Calu3 (cell line): Measurements from ENCODE around the gene BCL7B. TPM values are rescaled to one million over a fixed set of nuclear protein-coding genes. Genes with fewer than 3 reads are reported as not detected.
A peak's percentile ranks its signal among the peaks of the same experiment; 100 is the strongest.
"Not testable (repeated sequence)": the region's sequence is repeated elsewhere in the genome, so short reads cannot be mapped to it uniquely, and the experiment has no call there.

Experiments used
- BruUV-seq: library from RNA; stranded (reverse); fragments of 400-500 nt; replicated peaks from 2 replicates; lab custom pipeline; 2021; lab: Mats Ljungman, UMichigan
- CTCF ChIA-PET: fragments of 300-600 bp; sonication (Branson Sonifier 250); formaldehyde crosslinking; loops from one replicate; lab custom pipeline; 2022; ENCODE audit warnings: antibody characterized with exemption; lab: Charles Lee
- DNase-seq: peaks from one replicate; pipeline ENCODE4 v3.0.0; 2022
- H3K27ac Mint-ChIP-seq: one replicate; pipeline ENCODE4 v1.8.0; 2022; ENCODE audit warnings: mixed read lengths; ENCODE audit not compliant: unreplicated experiment
- H3K27me3 Mint-ChIP-seq: one replicate; pipeline ENCODE4 v1.8.0; 2022; ENCODE audit warnings: mixed read lengths; ENCODE audit not compliant: unreplicated experiment
- H3K36me3 Mint-ChIP-seq: one replicate; pipeline ENCODE4 v1.8.0; 2022; ENCODE audit warnings: mild to moderate bottlenecking, moderate library complexity, mixed read lengths; ENCODE audit not compliant: insufficient read depth, unreplicated experiment
- H3K4me1 Mint-ChIP-seq: one replicate; pipeline ENCODE4 v1.8.0; 2022; ENCODE audit warnings: mild to moderate bottlenecking, low read depth, mixed read lengths; ENCODE audit not compliant: unreplicated experiment
- H3K4me3 Mint-ChIP-seq: one replicate; pipeline ENCODE4 v1.8.0; 2022; ENCODE audit warnings: mild to moderate bottlenecking, low read depth, moderate library complexity, mixed read lengths; ENCODE audit not compliant: unreplicated experiment
- H3K9me3 Mint-ChIP-seq: one replicate; pipeline ENCODE4 v1.8.0; 2022; ENCODE audit warnings: low read depth, mixed read lengths; ENCODE audit not compliant: unreplicated experiment
- intact Hi-C: fragments of 100-400 bp; cut with micrococcal nuclease; formaldehyde crosslinking; loops from one replicate; pipeline ENCODE4 v1.10.0; 2022; ENCODE audit not compliant: unreplicated experiment
- total RNA-seq: library from RNA; stranded (reverse); gene quantifications from 2 replicates; pipeline ENCODE4 v1.2.3, GENCODE V29; 2022
- TF ChIP-seq, protein P1 (sequence below): fragments of 200-600 bp; IDR thresholded peaks from one replicate; pipeline ENCODE4 v1.8.0; 2022; ENCODE audit warnings: antibody characterized with exemption; ENCODE audit not compliant: unreplicated experiment

BCL7B gene
- total RNA-seq, 1 experiment from 2014 or later: 37.8 TPM

DNA sequence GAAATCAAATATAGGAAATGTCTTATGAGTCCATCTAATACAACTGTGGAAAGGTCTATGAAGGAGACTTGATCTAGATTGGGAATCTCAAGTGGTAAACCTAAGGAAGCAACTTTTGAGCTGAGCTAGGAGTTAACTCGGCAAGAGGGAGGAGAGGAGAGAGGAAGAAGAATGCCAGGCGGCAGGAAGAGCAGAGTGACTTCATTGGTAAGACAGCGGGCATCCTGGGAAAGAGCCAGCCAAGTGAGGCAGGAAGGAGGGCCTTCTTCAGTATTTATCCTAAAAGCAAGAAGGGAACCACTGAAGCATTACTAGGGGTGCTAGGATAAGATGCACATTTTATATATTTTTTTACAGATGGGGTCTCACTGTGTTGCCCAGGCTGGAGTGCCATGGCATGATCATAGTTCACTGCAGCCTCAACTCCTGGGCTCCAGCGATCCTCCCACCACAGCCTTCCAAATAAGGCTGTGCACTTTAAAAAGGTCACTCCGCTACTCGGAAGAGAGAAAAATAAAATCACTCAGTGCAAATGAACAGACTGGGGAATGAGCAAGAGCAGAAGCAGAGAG lies 2.0 kb downstream of the BCL7B start:
- Mint-ChIP-seq H3K27me3 (no peaks in the 10 kb centered on the region), H3K27ac (peak overlapping the region; percentile 97), H3K4me1 (peaks cover 19% of the 10 kb centered on the region), H3K36me3 (peaks cover 48% of the 10 kb centered on the region), H3K4me3 (peak overlapping the region; percentile 74), H3K9me3 (no peaks in the 10 kb centered on the region)
- BruUV-seq: no TSS peak
- TF ChIP-seq, protein P1, sequence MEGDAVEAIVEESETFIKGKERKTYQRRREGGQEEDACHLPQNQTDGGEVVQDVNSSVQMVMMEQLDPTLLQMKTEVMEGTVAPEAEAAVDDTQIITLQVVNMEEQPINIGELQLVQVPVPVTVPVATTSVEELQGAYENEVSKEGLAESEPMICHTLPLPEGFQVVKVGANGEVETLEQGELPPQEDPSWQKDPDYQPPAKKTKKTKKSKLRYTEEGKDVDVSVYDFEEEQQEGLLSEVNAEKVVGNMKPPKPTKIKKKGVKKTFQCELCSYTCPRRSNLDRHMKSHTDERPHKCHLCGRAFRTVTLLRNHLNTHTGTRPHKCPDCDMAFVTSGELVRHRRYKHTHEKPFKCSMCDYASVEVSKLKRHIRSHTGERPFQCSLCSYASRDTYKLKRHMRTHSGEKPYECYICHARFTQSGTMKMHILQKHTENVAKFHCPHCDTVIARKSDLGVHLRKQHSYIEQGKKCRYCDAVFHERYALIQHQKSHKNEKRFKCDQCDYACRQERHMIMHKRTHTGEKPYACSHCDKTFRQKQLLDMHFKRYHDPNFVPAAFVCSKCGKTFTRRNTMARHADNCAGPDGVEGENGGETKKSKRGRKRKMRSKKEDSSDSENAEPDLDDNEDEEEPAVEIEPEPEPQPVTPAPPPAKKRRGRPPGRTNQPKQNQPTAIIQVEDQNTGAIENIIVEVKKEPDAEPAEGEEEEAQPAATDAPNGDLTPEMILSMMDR: no peak
- DNase-seq: no peak
- CTCF ChIA-PET: interaction anchor here (0.6 kb wide), 1 partner anchor 287 kb away, joined by 3 read pairs; the partner anchor contains the start of gene METTL27
- intact Hi-C loops: no loop called here

DNA sequence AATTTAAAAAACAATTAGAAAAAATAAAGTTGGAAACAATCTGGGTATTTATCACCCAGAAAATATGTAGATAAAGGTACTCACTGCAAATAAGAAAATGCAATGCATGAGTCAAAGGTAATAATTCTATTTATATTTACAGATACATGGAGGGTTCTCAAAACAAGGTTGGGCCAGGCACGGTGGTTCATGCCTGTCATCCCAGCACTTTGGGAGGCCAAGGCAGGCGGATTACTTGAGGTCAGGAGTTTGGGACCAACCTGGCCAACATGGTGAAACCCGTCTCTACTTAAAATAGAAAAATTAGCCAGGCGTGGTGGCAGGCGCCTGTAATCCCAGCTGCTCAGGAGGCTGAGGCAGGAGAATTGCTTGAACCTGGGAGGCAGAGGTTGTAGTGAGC lies 7.4 kb downstream of the BCL7B start:
- peaks cover 36% of the 10 kb centered on the region for H3K36me3 Mint-ChIP-seq
- not testable (repeated sequence) for BruUV-seq

DNA sequence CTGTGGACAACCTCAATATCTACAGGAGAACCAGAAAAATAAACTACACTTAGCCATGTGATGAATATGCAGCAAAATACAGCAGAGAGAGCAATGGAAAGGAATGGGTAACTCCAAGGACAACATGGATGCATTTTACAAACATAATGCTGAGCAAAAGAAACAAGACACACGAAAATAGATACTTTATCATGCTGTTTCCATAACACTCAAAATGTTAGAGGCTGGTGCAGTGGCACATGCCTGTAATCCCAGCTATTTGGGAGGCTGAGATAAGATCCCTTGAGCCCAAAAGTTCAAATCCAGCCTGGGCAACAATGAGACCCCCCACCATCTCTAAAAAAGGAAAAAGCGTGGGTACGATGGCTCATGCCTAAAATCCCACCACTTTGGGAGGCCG lies 8.3 kb downstream of the BCL7B start:
- intact Hi-C loops: no loop called here
- Mint-ChIP-seq H3K4me1 (no peaks in the 10 kb centered on the region), H3K9me3 (no peaks in the 10 kb centered on the region), H3K36me3 (peaks cover 29% of the 10 kb centered on the region), H3K27me3 (no peaks in the 10 kb centered on the region), H3K27ac (no peak overlapping the region), H3K4me3 (no peak overlapping the region)
- CTCF ChIA-PET: no interaction called here
- TF ChIP-seq, protein P1: no peak
- no peak for DNase-seq
- no TSS peak for BruUV-seq

More for the DNA sequence above, 7.4 kb downstream of the BCL7B start:
- H3K4me1 Mint-ChIP-seq, H3K4me3 Mint-ChIP-seq, H3K27ac Mint-ChIP-seq, H3K9me3 Mint-ChIP-seq, DNase-seq, H3K27me3 Mint-ChIP-seq, intact Hi-C loops: not testable (repeated sequence)
- CTCF ChIA-PET: interaction anchor here (0.6 kb wide), 1 partner anchor 11 kb away, joined by 4 read pairs; no protein-coding TSS in a partner anchor

DNA sequence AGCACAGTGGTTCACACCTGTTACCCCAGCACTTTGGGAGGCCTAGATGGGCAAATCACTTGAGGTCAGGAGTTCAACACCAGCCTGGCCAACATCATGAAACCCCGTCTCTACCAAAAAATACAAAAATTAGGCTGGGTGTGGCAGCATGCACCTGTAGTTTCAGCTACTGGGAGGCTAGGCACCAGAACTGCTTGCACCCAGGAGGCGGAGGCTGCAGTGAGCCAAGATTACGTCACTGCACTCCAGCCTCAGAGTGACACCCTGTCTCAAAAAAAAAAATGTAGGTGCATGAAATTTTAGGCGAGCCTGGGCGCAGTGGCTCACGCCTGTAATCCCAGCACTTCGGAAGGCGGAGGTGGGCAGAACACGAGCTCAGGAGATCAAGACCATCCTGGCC lies 9.6 kb downstream of the BCL7B start:
- peaks cover 23% of the 10 kb centered on the region for H3K36me3 Mint-ChIP-seq
- CTCF ChIA-PET: no interaction called here

More for the DNA sequence above, 9.6 kb downstream of the BCL7B start:
- no peak for DNase-seq
- Mint-ChIP-seq H3K27ac (no peak overlapping the region), H3K9me3 (no peaks in the 10 kb centered on the region), H3K4me3 (no peak overlapping the region), H3K4me1 (no peaks in the 10 kb centered on the region), H3K27me3 (no peaks in the 10 kb centered on the region)
- intact Hi-C loops: no loop called here
- TF ChIP-seq, protein P1: no peak
- BruUV-seq: no TSS peak
